NCI-H460 (cell line): Measurements from ENCODE around the gene TCEA2. TPM values are rescaled to one million over a fixed set of nuclear protein-coding genes. Genes with fewer than 3 reads are reported as not detected.
A peak's percentile ranks its signal among the peaks of the same experiment; 100 is the strongest.
"Not testable (repeated sequence)": the region's sequence is repeated elsewhere in the genome, so short reads cannot be mapped to it uniquely, and the experiment has no call there.

ENCODE experiments used
- DNase-seq: peaks from one replicate; pipeline ENCODE4 v3.0.0-alpha.2; 2016; ENCODE audit warnings: low read depth; ENCODE audit errors: extremely low read depth
- total RNA-seq: library from RNA; depleted of rRNA; stranded (reverse); fragments of >200 nt; shearing (Covaris generic); gene quantifications from 2 replicates; pipeline ENCODE4 v1.2.3, GENCODE V29; 2014

The TCEA2 gene
- total RNA-seq, 1 experiment from 2014 or later: 31.0 TPM

- DNase-seq: no peak
These were observed 13.3 kb downstream of the TCEA2 start for GRCh38 chr20:64076061-64076997.

GRCh38 chr20:64077094-64077493, 14.1 kb downstream of the TCEA2 start:
- DNase-seq: no peak

GRCh38 chr20:64077541-64077875, 14.5 kb downstream of the TCEA2 start:
- DNase-seq: no peak

- no peak for DNase-seq
These were observed 15.0 kb downstream of the TCEA2 start for GRCh38 chr20:64077876-64078551.

- no peak for DNase-seq
These were observed 15.9 kb downstream of the TCEA2 start for GRCh38 chr20:64078934-64079272.

- DNase-seq: peak; percentile 69
These were observed 16.4 kb downstream of the TCEA2 start, which contains the start of gene RGS19 for GRCh38 chr20:64079273-64080012. TSS of gene RGS19 (minus strand) at chr20:64079518. CDS start at chr20:64076886, 2,632 bp downstream.

- DNase-seq: no peak
These were observed 17.2 kb downstream of the TCEA2 start, which contains the start of gene OPRL1 for GRCh38 chr20:64080013-64080812. TSS of gene OPRL1 (plus strand) at chr20:64080082. CDS start at chr20:64092721, 12,639 bp downstream.

GRCh38 chr20:64080813-64081623, 18.0 kb downstream of the TCEA2 start:
- DNase-seq: no peak

GRCh38 chr20:64081624-64081964, 18.6 kb downstream of the TCEA2 start:
- DNase-seq: no peak

- no peak for DNase-seq
These were observed 19.2 kb downstream of the TCEA2 start for GRCh38 chr20:64082126-64082731.

- no peak for DNase-seq
These were observed 19.9 kb downstream of the TCEA2 start for GRCh38 chr20:64082820-64083377.

- DNase-seq: peak; percentile 72
These were observed 20.4 kb downstream of the TCEA2 start for GRCh38 chr20:64083378-64083803.

- no peak for DNase-seq
These were observed 21.0 kb downstream of the TCEA2 start, which contains the start of gene LKAAEAR1 for GRCh38 chr20:64083804-64084684. TSS of gene LKAAEAR1 (minus strand) at chr20:64084398. CDS start at chr20:64084219, 179 bp downstream.

GRCh38 chr20:64084685-64085152, 21.7 kb downstream of the TCEA2 start:
- DNase-seq: no peak

- DNase-seq: no peak
These were observed 23.8 kb downstream of the TCEA2 start for GRCh38 chr20:64086801-64087200.

GRCh38 chr20:64087226-64087825, 24.3 kb downstream of the TCEA2 start:
- not testable (repeated sequence) for DNase-seq

- not testable (repeated sequence) for DNase-seq
These were observed 25.6 kb downstream of the TCEA2 start for GRCh38 chr20:64088586-64088985.
